NCI-H2227 treated with DMSO at 0.1 percent for 48 hours (cell line): ENCODE results near the gene ZNF841.
"Not testable (repeated sequence)": the region's sequence is repeated elsewhere in the genome, so short reads cannot be mapped to it uniquely, and the experiment has no call there.

Experiments
- DNase-seq: peaks from one replicate; lab custom pipeline; 2025; lab: John Stamatoyannopoulos, UW

ZNF841 gene

GRCh38 chr19:52066258-52066863 is 29.2 kb downstream of the ZNF841 start:
- DNase-seq = no peak

GRCh38 chr19:52065399-52065798 is 30.2 kb downstream of the ZNF841 start:
- DNase-seq = no peak

GRCh38 chr19:52056480-52056879 is 39.1 kb downstream of the ZNF841 start:
- not testable (repeated sequence) for DNase-seq

- DNase-seq = not testable (repeated sequence)
Measured at GRCh38 chr19:52051736-52052135, 43.8 kb downstream of the ZNF841 start.

- peak; percentile 85 for DNase-seq
Measured at GRCh38 chr19:52048555-52049501, 46.7 kb downstream of the ZNF841 start, which contains the start of gene ZNF432. TSS of gene ZNF432 (minus strand) at chr19:52048838. CDS start at chr19:52046868, 1,970 bp downstream.

GRCh38 chr19:52039169-52039568 is 56.4 kb downstream of the ZNF841 start:
- no peak for DNase-seq

GRCh38 chr19:52034051-52034728 is 61.4 kb downstream of the ZNF841 start:
- no peak for DNase-seq

- no peak for DNase-seq
Measured at GRCh38 chr19:52028780-52029123, 66.8 kb downstream of the ZNF841 start.

- peak; percentile 78 for DNase-seq
Measured at GRCh38 chr19:52028027-52028779, 67.4 kb downstream of the ZNF841 start, which contains the start of gene ZNF614. TSS of gene ZNF614 (minus strand) at chr19:52028379. CDS start at chr19:52025745, 2,634 bp downstream.

- not testable (repeated sequence) for DNase-seq
Measured at GRCh38 chr19:52026255-52026990, 69.1 kb downstream of the ZNF841 start.

GRCh38 chr19:52024478-52024877 is 71.1 kb downstream of the ZNF841 start:
- not testable (repeated sequence) for DNase-seq

GRCh38 chr19:52022193-52022592 is 73.4 kb downstream of the ZNF841 start:
- DNase-seq = no peak

GRCh38 chr19:52020506-52020905 is 75.1 kb downstream of the ZNF841 start:
- no peak for DNase-seq
